ENCODE data around the gene CMTM7.

CMTM7 gene

GRCh38 chr3:32366638-32367397 is 24.8 kb upstream of the CMTM7 start:
- H3K36me3 ChIP-seq (ENCODE audit: control insufficient read depth, insufficient read depth, low read length), result no peaks in the 10 kb centered on the region
- H3K27me3 ChIP-seq (ENCODE audit: control insufficient read depth, insufficient read depth, low read length), result no peaks in the 10 kb centered on the region
- H3K79me2 ChIP-seq, result no peaks in the 10 kb centered on the region
- no peaks in the 10 kb centered on the region for H3K4me1 ChIP-seq
- no peaks in the 10 kb centered on the region for H3K9me3 ChIP-seq (ENCODE audit: control insufficient read depth, low read length)
- no peak for TF ChIP-seq CTCF (IDR thresholded peaks at IDR 0.05)
- H3K4me2 ChIP-seq (ENCODE audit: low read length), result no peak overlapping the region
- no peak overlapping the region for H3K27ac ChIP-seq
- no peak overlapping the region for H3K9ac ChIP-seq
- no peak overlapping the region for H2AFZ ChIP-seq
- no peak overlapping the region for H3K4me3 ChIP-seq (ENCODE audit: low read depth, low read length)

- Histone ChIP-seq H3K27me3 (ENCODE audit: control insufficient read depth, insufficient read depth, low read length) (no peaks in the 10 kb centered on the region), H3K4me3 (ENCODE audit: low read depth, low read length) (no peak overlapping the region), H3K9ac (no peak overlapping the region), H3K27ac (no peak overlapping the region), H3K9me3 (ENCODE audit: control insufficient read depth, low read length) (no peaks in the 10 kb centered on the region), H2AFZ (no peak overlapping the region), H3K79me2 (no peaks in the 10 kb centered on the region), H3K4me1 (no peaks in the 10 kb centered on the region), H3K4me2 (ENCODE audit: low read length) (no peak overlapping the region), H3K36me3 (ENCODE audit: control insufficient read depth, insufficient read depth, low read length) (no peaks in the 10 kb centered on the region)
- no peak for TF ChIP-seq CTCF (IDR thresholded peaks at IDR 0.05)
Measured at GRCh38 chr3:32367442-32367841, 24.2 kb upstream of the CMTM7 start.

- Histone ChIP-seq H3K4me3 (ENCODE audit: low read depth, low read length) (no peak overlapping the region), H3K27me3 (ENCODE audit: control insufficient read depth, insufficient read depth, low read length) (no peaks in the 10 kb centered on the region), H3K79me2 (no peaks in the 10 kb centered on the region), H3K27ac (no peak overlapping the region), H3K9me3 (ENCODE audit: control insufficient read depth, low read length) (no peaks in the 10 kb centered on the region), H3K4me1 (no peaks in the 10 kb centered on the region), H3K4me2 (ENCODE audit: low read length) (no peak overlapping the region), H2AFZ (no peak overlapping the region), H3K36me3 (ENCODE audit: control insufficient read depth, insufficient read depth, low read length) (no peaks in the 10 kb centered on the region), H3K9ac (no peak overlapping the region)
- TF ChIP-seq CTCF (IDR thresholded peaks at IDR 0.05), result no peak
Measured at GRCh38 chr3:32371461-32372212, 20.0 kb upstream of the CMTM7 start.

- no peak overlapping the region for H2AFZ ChIP-seq
- H3K4me2 ChIP-seq (ENCODE audit: low read length), result no peak overlapping the region
- H3K27ac ChIP-seq, result no peak overlapping the region
- no peaks in the 10 kb centered on the region for H3K27me3 ChIP-seq (ENCODE audit: control insufficient read depth, insufficient read depth, low read length)
- no peaks in the 10 kb centered on the region for H3K36me3 ChIP-seq (ENCODE audit: control insufficient read depth, insufficient read depth, low read length)
- no peak overlapping the region for H3K9ac ChIP-seq
- no peak for TF ChIP-seq CTCF (IDR thresholded peaks at IDR 0.05)
- no peaks in the 10 kb centered on the region for H3K79me2 ChIP-seq
- no peak overlapping the region for H3K4me3 ChIP-seq (ENCODE audit: low read depth, low read length)
- no peaks in the 10 kb centered on the region for H3K9me3 ChIP-seq (ENCODE audit: control insufficient read depth, low read length)
- no peaks in the 10 kb centered on the region for H3K4me1 ChIP-seq
Measured at GRCh38 chr3:32372213-32372490, 19.5 kb upstream of the CMTM7 start.

GRCh38 chr3:32373276-32373675 is 18.4 kb upstream of the CMTM7 start:
- Histone ChIP-seq H2AFZ (no peak overlapping the region), H3K4me2 (ENCODE audit: low read length) (no peak overlapping the region), H3K9me3 (ENCODE audit: control insufficient read depth, low read length) (no peaks in the 10 kb centered on the region), H3K27ac (no peak overlapping the region), H3K4me3 (ENCODE audit: low read depth, low read length) (no peak overlapping the region), H3K4me1 (no peaks in the 10 kb centered on the region), H3K36me3 (ENCODE audit: control insufficient read depth, insufficient read depth, low read length) (no peaks in the 10 kb centered on the region), H3K79me2 (no peaks in the 10 kb centered on the region), H3K27me3 (ENCODE audit: control insufficient read depth, insufficient read depth, low read length) (no peaks in the 10 kb centered on the region), H3K9ac (no peak overlapping the region)
- TF ChIP-seq CTCF (IDR thresholded peaks at IDR 0.05), result no peak
